Measurements from ENCODE around the gene PDLIM5. TPM values are rescaled to one million over a fixed set of nuclear protein-coding genes. Genes with fewer than 3 reads are reported as not detected.
"Not testable (repeated sequence)": the region's sequence is repeated elsewhere in the genome, so short reads cannot be mapped to it uniquely, and the experiment has no call there.

The PDLIM5 gene
- total and polyA plus RNA-seq, 2 of the 8 experiments (the other 6 are each of a cell fraction or from before 2014, with no cell fraction given) = 37.3 to 62.1 TPM

- H3K27ac ChIP-seq (ENCODE audit: low read depth, low read length); H2AK5ac ChIP-seq (ENCODE audit: low read depth, low read length); H3K14ac ChIP-seq (ENCODE audit: insufficient read length); H3K79me1 ChIP-seq (ENCODE audit: low read depth, low read length); H4K8ac ChIP-seq (ENCODE audit: extremely low read depth, insufficient read depth, low read length); H3K4me1 ChIP-seq (replicated peaks in 1 of 4; ENCODE audit: control insufficient read depth in 3 of 4, insufficient read depth in 4 of 4, low read length in 3 of 4); H2BK12ac ChIP-seq (ENCODE audit: low read depth, low read length); H2BK120ac ChIP-seq (replicated peaks; ENCODE audit: low read depth, low read length); H4K91ac ChIP-seq (replicated peaks; ENCODE audit: insufficient read length, low read length); DNase-seq (ENCODE audit: low read depth in 1 of 2, low spot score in 2 of 2); H3K79me2 ChIP-seq (ENCODE audit: control insufficient read depth in 1 of 2, insufficient read depth in 2 of 2, low read length in 2 of 2); H2AFZ ChIP-seq (ENCODE audit: low read length); H3K9me3 ChIP-seq (ENCODE audit: insufficient read depth in 2 of 2, low read depth in 1 of 2, low read length in 1 of 2); H3K18ac ChIP-seq (ENCODE audit: extremely low read depth, low read length); FAIRE-seq; H3K4me2 ChIP-seq (ENCODE audit: insufficient read depth in 1 of 2, low read depth in 2 of 2, low read length in 2 of 2); H2BK15ac ChIP-seq (ENCODE audit: low read length); H4K5ac ChIP-seq (ENCODE audit: insufficient read length, low read depth, low read length); H3K4me3 ChIP-seq (ENCODE audit: extremely low read depth in 1 of 4, insufficient read depth in 2 of 4, low read depth in 3 of 4, low read length in 4 of 4); H3K4ac ChIP-seq (replicated peaks; ENCODE audit: insufficient read length, low read depth, low read length); H3K23me2 ChIP-seq (ENCODE audit: low read depth, low read length); H3K23ac ChIP-seq (ENCODE audit: insufficient read length); H2BK20ac ChIP-seq (ENCODE audit: low read length); H3K36me3 ChIP-seq (ENCODE audit: control insufficient read depth in 2 of 4, insufficient read depth in 4 of 4, low read length in 3 of 4); H3K56ac ChIP-seq (replicated peaks; ENCODE audit: insufficient read length, low read depth, low read length); H4K20me1 ChIP-seq (replicated peaks in 1 of 2; ENCODE audit: control insufficient read depth in 1 of 2, insufficient read depth in 2 of 2, low read length in 2 of 2); H3K27me3 ChIP-seq (replicated peaks in 1 of 4; ENCODE audit: control insufficient read depth in 3 of 4, extremely low read depth in 1 of 4, insufficient read depth in 3 of 4, low read length in 3 of 4); H3K9ac ChIP-seq (replicated peaks in 1 of 4; ENCODE audit: extremely low read depth in 1 of 4, low read depth in 3 of 4, low read length in 3 of 4); POLR2A ChIA-PET (ENCODE audit: partially characterized antibody); H2BK5ac ChIP-seq (ENCODE audit: low read depth, low read length): not testable (repeated sequence)
- 92% methylated on average over 2 of the region's 2 CpGs; no CpG with 5 or more reads in 1 of the 2 experiments for WGBS, 2 experiments (ENCODE audit: extremely low coverage in 1 of 2, insufficient coverage in 1 of 2, insufficient read length in 1 of 2, insufficient replicate concordance in 2 of 2, low coverage in 1 of 2, low lambda C conversion rate in 2 of 2, missing lambda C conversion rate in 1 of 2)
- CTCF ChIA-PET (ENCODE audit: partially characterized antibody) = interaction anchor here (1.4 kb wide), 1 partner anchor 106 kb away, joined by 6 read pairs; no protein-coding TSS in a partner anchor
Measured at GRCh38 chr4:94513532-94513931, 61.8 kb downstream of the PDLIM5 start.

All from H1 (cell line).